NCI-H2227 (cell line): ENCODE data around the gene SPRN.
"Not testable (repeated sequence)": the region's sequence is repeated elsewhere in the genome, so short reads cannot be mapped to it uniquely, and the experiment has no call there.

Experiments
- DNase-seq: peaks from one replicate; lab custom pipeline; 2025; ENCODE audit not compliant: unreplicated experiment; lab: John Stamatoyannopoulos, UW

The SPRN gene

GRCh38 chr10:133424601-133425000 lies at the start of gene SPRN:
TSS of gene SPRN (minus strand) at chr10:133424625. CDS start at chr10:133423681, 944 bp downstream.
- not testable (repeated sequence) for DNase-seq

- no peak for DNase-seq
Measured at GRCh38 chr10:133474027-133474426, 49.6 kb upstream of the SPRN start.

GRCh38 chr10:133473270-133473669 lies 48.8 kb upstream of the SPRN start:
- no peak for DNase-seq

- DNase-seq, result no peak
Measured at GRCh38 chr10:133471300-133472109, 47.1 kb upstream of the SPRN start.

- DNase-seq, result not testable (repeated sequence)
Measured at GRCh38 chr10:133469205-133469604, 44.8 kb upstream of the SPRN start.

- no peak for DNase-seq
Measured at GRCh38 chr10:133467286-133467911, 43.0 kb upstream of the SPRN start.

GRCh38 chr10:133466683-133467275 lies 42.4 kb upstream of the SPRN start:
- DNase-seq, result no peak

GRCh38 chr10:133465950-133466474 lies 41.6 kb upstream of the SPRN start:
- DNase-seq, result no peak

- no peak for DNase-seq
Measured at GRCh38 chr10:133465191-133465949, 40.9 kb upstream of the SPRN start.

- no peak for DNase-seq
Measured at GRCh38 chr10:133464582-133465031, 40.2 kb upstream of the SPRN start.

GRCh38 chr10:133462512-133463305 lies 38.3 kb upstream of the SPRN start:
- no peak for DNase-seq

- no peak for DNase-seq
Measured at GRCh38 chr10:133461841-133462240, 37.4 kb upstream of the SPRN start.

GRCh38 chr10:133461027-133461426 lies 36.6 kb upstream of the SPRN start:
- DNase-seq, result no peak

GRCh38 chr10:133460208-133460769 lies 35.9 kb upstream of the SPRN start:
- DNase-seq, result no peak

- no peak for DNase-seq
Measured at GRCh38 chr10:133459454-133460207, 35.2 kb upstream of the SPRN start.

- no peak for DNase-seq
Measured at GRCh38 chr10:133458710-133459453, 34.5 kb upstream of the SPRN start.

- DNase-seq, result no peak
Measured at GRCh38 chr10:133458021-133458709, 33.7 kb upstream of the SPRN start.
